Measurements from ENCODE around the gene FZR1.
A peak's percentile ranks its signal among the peaks of the same experiment; 100 is the strongest.
"Not testable (repeated sequence)": the region's sequence is repeated elsewhere in the genome, so short reads cannot be mapped to it uniquely, and the experiment has no call there.

FZR1 gene

GRCh38 chr19:3550947-3551791, 45.1 kb downstream of the FZR1 start:
- no peak for DNase-seq

GRCh38 chr19:3551792-3552095, 45.6 kb downstream of the FZR1 start:
- no peak for DNase-seq

- no peak for DNase-seq
Measured at GRCh38 chr19:3554254-3555083, 48.4 kb downstream of the FZR1 start.

GRCh38 chr19:3555653-3556422, 49.7 kb downstream of the FZR1 start:
- DNase-seq = no peak

- peak; percentile 36 for DNase-seq
Measured at GRCh38 chr19:3556423-3556977, 50.4 kb downstream of the FZR1 start.

GRCh38 chr19:3556978-3557460, 50.9 kb downstream of the FZR1 start:
- peak; percentile 75 for DNase-seq

GRCh38 chr19:3557461-3558248, 51.5 kb downstream of the FZR1 start, which contains the start of gene MFSD12:
TSS of gene MFSD12 (minus strand) at chr19:3557586. CDS start at chr19:3557403, 183 bp downstream.
- DNase-seq = peak; percentile 97

GRCh38 chr19:3563709-3564524, 57.8 kb downstream of the FZR1 start:
- no peak for DNase-seq

GRCh38 chr19:3565139-3565538, 59.0 kb downstream of the FZR1 start:
- no peak for DNase-seq

GRCh38 chr19:3570042-3570441, 63.9 kb downstream of the FZR1 start:
- not testable (repeated sequence) for DNase-seq

GRCh38 chr19:3570606-3571011, 64.5 kb downstream of the FZR1 start:
- no peak for DNase-seq

- DNase-seq = peak; percentile 99
Measured at GRCh38 chr19:3572132-3572854, 66.2 kb downstream of the FZR1 start.

- DNase-seq = no peak
Measured at GRCh38 chr19:3572855-3573161, 66.7 kb downstream of the FZR1 start, which contains the start of gene HMG20B. TSS of gene HMG20B (plus strand) at chr19:3572944. CDS start at chr19:3573310, 366 bp downstream.

- DNase-seq = peak; percentile 51
Measured at GRCh38 chr19:3573162-3573857, 67.2 kb downstream of the FZR1 start.

GRCh38 chr19:3573858-3574637, 67.9 kb downstream of the FZR1 start:
- peak; percentile 99 for DNase-seq

- DNase-seq = peak; percentile 42
Measured at GRCh38 chr19:3575260-3575741, 69.2 kb downstream of the FZR1 start.

- no peak for DNase-seq
Measured at GRCh38 chr19:3575949-3576673, 70.0 kb downstream of the FZR1 start.

Data from stimulated activated CD8-positive, alpha-beta memory T cell treated with anti-CD3 and anti-CD28 coated beads, Interleukin-4, amount 100 ng/mL, for 48 hours (primary cell).